BLaER1 (cell line): ENCODE measurements around the gene TMEM169.

Source experiments
- H3K27ac ChIP-seq: shearing (Covaris generic); formaldehyde crosslinking; 2 replicates; pipeline ENCODE4 v1.8.1; 2022
- H3K27me3 ChIP-seq: shearing (Covaris generic); formaldehyde crosslinking; 2 replicates; pipeline ENCODE4 v1.8.1; 2022
- H3K36me3 ChIP-seq: shearing (Covaris generic); formaldehyde crosslinking; 2 replicates; pipeline ENCODE4 v1.8.1; 2022
- H3K4me1 ChIP-seq: shearing (Covaris generic); formaldehyde crosslinking; 2 replicates; pipeline ENCODE4 v1.8.1; 2022
- H3K4me2 ChIP-seq: shearing (Covaris generic); formaldehyde crosslinking; 2 replicates; pipeline ENCODE4 v1.8.1; 2022
- H3K4me3 ChIP-seq: shearing (Covaris generic); formaldehyde crosslinking; 2 replicates; pipeline ENCODE4 v1.8.1; 2022
- H3K9ac ChIP-seq: shearing (Covaris generic); formaldehyde crosslinking; 2 replicates; pipeline ENCODE4 v1.8.1; 2022
- H3K9me3 ChIP-seq: shearing (Covaris generic); formaldehyde crosslinking; 2 replicates; pipeline ENCODE4 v1.8.1; 2022
- H4K20me1 ChIP-seq: shearing (Covaris generic); formaldehyde crosslinking; 2 replicates; pipeline ENCODE4 v1.8.1; 2022
- Cebpa-rat ChIP-seq: shearing (Covaris generic); IDR thresholded peaks from 2 replicates; pipeline ENCODE4 v1.8.1; 2022

Gene TMEM169, protein sequence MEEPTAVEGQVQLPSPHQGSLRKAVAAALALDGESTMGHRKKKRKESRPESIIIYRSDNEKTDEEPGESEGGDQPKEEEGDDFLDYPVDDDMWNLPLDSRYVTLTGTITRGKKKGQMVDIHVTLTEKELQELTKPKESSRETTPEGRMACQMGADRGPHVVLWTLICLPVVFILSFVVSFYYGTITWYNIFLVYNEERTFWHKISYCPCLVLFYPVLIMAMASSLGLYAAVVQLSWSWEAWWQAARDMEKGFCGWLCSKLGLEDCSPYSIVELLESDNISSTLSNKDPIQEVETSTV

DNA sequence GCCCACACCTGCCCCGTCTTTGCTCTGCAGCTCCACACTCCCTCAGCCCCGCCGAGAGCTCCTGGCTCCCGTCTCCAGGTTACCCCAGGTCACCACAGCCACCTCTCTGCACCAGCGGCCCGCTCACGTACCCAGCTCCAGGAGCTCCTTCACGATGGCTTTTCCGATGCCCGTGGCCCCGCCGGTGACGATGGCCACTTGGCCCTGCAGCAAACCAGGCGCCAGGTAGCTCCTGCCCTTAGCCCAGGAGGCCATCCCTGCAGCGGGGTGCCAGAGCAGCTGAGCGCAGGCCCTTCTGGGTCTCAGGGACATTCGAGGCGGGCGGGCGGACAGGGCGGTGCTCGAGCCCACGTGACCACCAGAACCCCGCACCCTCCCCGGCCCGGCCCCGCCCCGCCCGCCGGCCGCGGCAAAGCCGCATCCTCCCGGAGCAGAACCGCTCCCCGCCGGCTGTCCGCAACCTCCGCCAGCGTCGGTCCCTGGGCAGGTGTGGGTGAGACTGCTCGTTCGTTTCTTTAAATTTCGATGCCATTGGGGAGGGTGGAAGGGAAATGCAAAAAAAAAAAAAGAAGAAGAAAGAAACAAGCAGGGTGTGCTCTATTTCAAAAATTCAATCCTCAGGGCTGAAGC is at the start of gene TMEM169, which contains the start of gene PECR:
Gene TMEM169, plus strand, starts transcription at position 433 of the 630 bp plus-strand sequence. CDS start 14,045 bp downstream, outside the sequence.
Gene PECR, minus strand, starts transcription at position 323 of the 630 bp plus-strand sequence. Its CDS starts 68 bp downstream, at position 255.
- Histone ChIP-seq H3K9me3 (no peaks in the 10 kb centered on the region), H4K20me1 (no peaks in the 10 kb centered on the region), H3K36me3 (no peaks in the 10 kb centered on the region), H3K4me2 (peak within 1 kb of the TSS; percentile 87), H3K4me1 (peaks cover 33% of the 10 kb centered on the region), H3K27me3 (peaks cover 44% of the 10 kb centered on the region), H3K9ac (no peak within 1 kb of the TSS), H3K4me3 (peak within 1 kb of the TSS; percentile 63), H3K27ac (no peak within 1 kb of the TSS)
- TF ChIP-seq Cebpa-rat: no peak

DNA sequence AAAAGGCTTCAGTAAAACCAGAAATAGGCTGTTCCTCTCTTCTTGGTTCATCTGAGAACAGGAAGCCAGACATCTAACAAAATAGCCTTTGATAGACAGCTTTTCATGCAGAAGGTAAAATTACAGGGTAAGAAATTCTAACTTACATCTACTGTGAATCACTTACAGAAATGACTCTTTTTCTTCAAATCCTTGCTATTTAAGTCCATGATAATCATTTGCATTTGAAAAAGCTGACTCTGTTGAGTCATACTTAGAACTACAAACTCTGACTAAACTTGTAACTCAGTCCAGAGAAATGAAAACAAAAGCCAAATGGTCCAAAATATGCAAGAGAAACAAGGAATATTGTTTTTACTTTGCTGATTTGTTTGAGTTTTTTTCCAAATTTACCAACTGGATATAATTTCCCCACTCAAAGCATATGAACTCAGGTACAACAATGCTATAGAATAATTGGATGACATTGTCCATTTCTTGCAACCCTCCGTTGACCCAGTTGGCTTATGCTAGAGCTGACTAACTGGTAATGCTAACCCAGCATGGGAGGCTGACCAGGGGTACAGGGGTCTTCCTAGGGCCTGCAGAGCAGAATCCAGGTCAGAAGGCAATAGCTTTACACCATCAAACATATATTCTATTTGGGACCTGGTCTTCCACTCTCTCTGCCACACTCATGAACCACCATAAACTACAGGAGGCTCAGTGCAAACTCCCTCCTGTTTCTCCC is 49.6 kb upstream of the TMEM169 start:
- Histone ChIP-seq H3K36me3 (no peaks in the 10 kb centered on the region), H3K27me3 (no peaks in the 10 kb centered on the region), H3K4me2 (no peak overlapping the region), H3K27ac (no peak overlapping the region), H4K20me1 (no peaks in the 10 kb centered on the region), H3K4me3 (no peak overlapping the region), H3K4me1 (no peaks in the 10 kb centered on the region), H3K9ac (no peak overlapping the region), H3K9me3 (no peaks in the 10 kb centered on the region)
- no peak for TF ChIP-seq Cebpa-rat

DNA sequence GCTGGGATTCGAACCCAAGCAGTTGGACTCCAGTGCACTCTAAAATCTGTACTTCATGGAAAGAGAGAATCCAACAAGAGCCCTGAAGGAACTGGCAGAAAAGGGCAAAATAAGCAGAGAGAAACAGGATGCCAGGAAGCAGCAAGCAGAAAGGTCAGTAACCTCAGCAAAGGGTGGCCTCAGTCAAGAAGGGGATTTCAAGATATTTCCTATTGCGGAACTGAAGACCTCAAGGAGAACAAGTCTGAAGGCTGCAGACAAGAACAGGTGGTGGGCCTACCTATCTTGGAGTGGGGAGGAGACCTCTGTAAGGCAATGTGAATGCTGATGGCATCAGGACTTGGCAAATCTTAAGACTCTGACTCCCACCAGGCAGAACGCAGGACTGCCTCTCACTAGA is 48.3 kb upstream of the TMEM169 start:
- Histone ChIP-seq H3K9ac (no peak overlapping the region), H3K36me3 (no peaks in the 10 kb centered on the region), H3K9me3 (no peaks in the 10 kb centered on the region), H3K4me1 (no peaks in the 10 kb centered on the region), H3K4me2 (no peak overlapping the region), H3K27me3 (no peaks in the 10 kb centered on the region), H3K4me3 (no peak overlapping the region), H3K27ac (no peak overlapping the region), H4K20me1 (no peaks in the 10 kb centered on the region)
- TF ChIP-seq Cebpa-rat: no peak

DNA sequence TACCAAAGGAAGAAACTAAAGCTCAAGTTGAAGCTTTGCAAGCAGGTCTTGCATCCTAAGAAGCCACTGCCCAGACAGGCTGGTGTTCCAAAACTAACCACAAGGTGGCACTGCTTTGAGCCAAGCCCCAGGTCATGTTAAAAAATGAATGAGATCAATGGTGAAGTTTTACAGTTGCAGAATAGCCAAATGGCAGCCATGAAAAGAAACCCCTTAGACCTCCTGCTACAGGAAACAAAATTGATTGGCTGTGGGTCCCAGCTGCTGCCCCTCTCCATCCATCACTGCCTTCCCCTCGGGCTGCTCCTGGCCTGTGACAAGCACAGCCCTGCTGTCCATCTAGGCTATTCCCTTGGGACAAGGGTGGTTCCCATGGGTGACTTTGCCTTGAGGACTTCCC is 47.7 kb upstream of the TMEM169 start:
- no peak overlapping the region for H3K27ac ChIP-seq
- no peaks in the 10 kb centered on the region for H3K9me3 ChIP-seq
- no peaks in the 10 kb centered on the region for H3K4me1 ChIP-seq
- no peak for TF ChIP-seq Cebpa-rat
- H3K4me2 ChIP-seq: no peak overlapping the region
- no peaks in the 10 kb centered on the region for H4K20me1 ChIP-seq
- no peaks in the 10 kb centered on the region for H3K27me3 ChIP-seq
- no peak overlapping the region for H3K9ac ChIP-seq
- H3K36me3 ChIP-seq: no peaks in the 10 kb centered on the region
- H3K4me3 ChIP-seq: no peak overlapping the region

- Histone ChIP-seq H3K36me3 (no peaks in the 10 kb centered on the region), H3K27me3 (no peaks in the 10 kb centered on the region), H3K4me2 (no peak overlapping the region), H4K20me1 (no peaks in the 10 kb centered on the region), H3K9me3 (no peaks in the 10 kb centered on the region), H3K4me3 (no peak overlapping the region), H3K9ac (no peak overlapping the region), H3K4me1 (no peaks in the 10 kb centered on the region), H3K27ac (no peak overlapping the region)
- no peak for TF ChIP-seq Cebpa-rat
Observed at GRCh38 chr2:216039918-216040317, 41.8 kb upstream of the TMEM169 start.

DNA sequence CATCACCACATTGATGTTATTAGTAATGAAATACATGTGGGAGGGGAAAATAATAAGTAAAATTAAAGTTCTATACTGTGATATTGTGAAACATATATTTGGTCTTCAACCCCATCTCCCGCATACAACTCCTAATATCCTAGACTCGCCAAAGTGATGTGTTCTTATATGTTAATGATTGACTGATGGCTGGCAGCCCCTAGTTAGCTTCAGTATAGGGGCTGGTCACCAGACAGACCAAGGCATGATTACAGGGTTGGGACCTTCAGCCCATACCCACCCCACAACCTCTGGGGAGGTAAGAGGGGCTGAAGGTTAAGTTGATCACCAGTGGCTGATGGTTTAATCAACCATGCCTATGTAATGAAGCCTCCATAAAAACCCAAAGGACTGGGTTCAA is 40.3 kb upstream of the TMEM169 start:
- no peaks in the 10 kb centered on the region for H3K9me3 ChIP-seq
- no peak for TF ChIP-seq Cebpa-rat
- no peak overlapping the region for H3K9ac ChIP-seq
- H3K27ac ChIP-seq: no peak overlapping the region
- no peak overlapping the region for H3K4me2 ChIP-seq
- no peak overlapping the region for H3K4me3 ChIP-seq
- no peaks in the 10 kb centered on the region for H3K4me1 ChIP-seq
- no peaks in the 10 kb centered on the region for H4K20me1 ChIP-seq
- no peaks in the 10 kb centered on the region for H3K27me3 ChIP-seq
- no peaks in the 10 kb centered on the region for H3K36me3 ChIP-seq

DNA sequence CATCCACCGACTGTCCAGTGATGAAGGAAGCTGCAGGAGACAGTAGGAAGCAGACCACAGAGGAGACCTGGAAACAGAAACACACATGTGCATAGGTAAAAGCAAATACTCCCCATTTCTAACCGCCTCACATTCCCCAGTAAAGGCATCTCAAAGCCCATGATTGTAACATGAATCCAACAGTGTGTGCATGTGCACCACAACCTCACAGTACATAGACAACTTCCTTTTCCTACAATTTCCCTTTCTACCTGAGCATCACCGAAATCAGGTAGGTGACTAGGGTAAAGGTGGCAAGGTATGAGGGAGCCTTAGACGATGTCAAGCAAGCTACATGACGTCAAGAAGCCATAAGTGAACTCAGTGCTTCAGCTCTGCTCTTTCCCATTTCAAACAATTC is 37.8 kb upstream of the TMEM169 start:
- Histone ChIP-seq H3K9me3 (no peaks in the 10 kb centered on the region), H3K4me1 (no peaks in the 10 kb centered on the region), H3K9ac (no peak overlapping the region), H4K20me1 (no peaks in the 10 kb centered on the region), H3K4me3 (no peak overlapping the region), H3K27me3 (no peaks in the 10 kb centered on the region), H3K27ac (no peak overlapping the region), H3K36me3 (no peaks in the 10 kb centered on the region), H3K4me2 (no peak overlapping the region)
- no peak for TF ChIP-seq Cebpa-rat

- H3K9me3 ChIP-seq: no peaks in the 10 kb centered on the region
- no peaks in the 10 kb centered on the region for H3K36me3 ChIP-seq
- H3K9ac ChIP-seq: no peak overlapping the region
- no peak overlapping the region for H3K27ac ChIP-seq
- no peak for TF ChIP-seq Cebpa-rat
- no peaks in the 10 kb centered on the region for H4K20me1 ChIP-seq
- no peaks in the 10 kb centered on the region for H3K4me1 ChIP-seq
- no peaks in the 10 kb centered on the region for H3K27me3 ChIP-seq
- H3K4me2 ChIP-seq: no peak overlapping the region
- H3K4me3 ChIP-seq: no peak overlapping the region
Observed at GRCh38 chr2:216044883-216045486, 36.7 kb upstream of the TMEM169 start.

GRCh38 chr2:216047397-216047796 is 34.3 kb upstream of the TMEM169 start:
- Histone ChIP-seq H3K4me3 (no peak overlapping the region), H3K4me1 (no peaks in the 10 kb centered on the region), H3K4me2 (no peak overlapping the region), H3K27ac (no peak overlapping the region), H3K36me3 (no peaks in the 10 kb centered on the region), H3K9ac (no peak overlapping the region), H3K27me3 (no peaks in the 10 kb centered on the region), H3K9me3 (no peaks in the 10 kb centered on the region), H4K20me1 (no peaks in the 10 kb centered on the region)
- no peak for TF ChIP-seq Cebpa-rat

GRCh38 chr2:216049452-216049851 is 32.3 kb upstream of the TMEM169 start:
- Histone ChIP-seq H3K9me3 (no peaks in the 10 kb centered on the region), H3K4me3 (no peak overlapping the region), H3K27me3 (no peaks in the 10 kb centered on the region), H3K4me1 (no peaks in the 10 kb centered on the region), H3K27ac (no peak overlapping the region), H4K20me1 (no peaks in the 10 kb centered on the region), H3K9ac (no peak overlapping the region), H3K4me2 (no peak overlapping the region), H3K36me3 (no peaks in the 10 kb centered on the region)
- TF ChIP-seq Cebpa-rat: no peak
